ENCODE measurements around the gene PLEKHM3.

The PLEKHM3 gene

GRCh38 chr2:207944979-207945600, 80.2 kb downstream of the PLEKHM3 start:
- no peak overlapping the region for H3K27ac ChIP-seq
- TF ChIP-seq CTCF (conservative IDR thresholded peaks at IDR 0.05) = no peak

GRCh38 chr2:207944334-207944733, 81.0 kb downstream of the PLEKHM3 start:
- no peak for TF ChIP-seq CTCF (conservative IDR thresholded peaks at IDR 0.05)
- no peak overlapping the region for H3K27ac ChIP-seq

- no peak overlapping the region for H3K27ac ChIP-seq
- TF ChIP-seq CTCF (conservative IDR thresholded peaks at IDR 0.05) = no peak
These were observed 85.8 kb downstream of the PLEKHM3 start for GRCh38 chr2:207939342-207940108.

GRCh38 chr2:207938886-207939285, 86.4 kb downstream of the PLEKHM3 start:
- TF ChIP-seq CTCF (conservative IDR thresholded peaks at IDR 0.05) = no peak
- no peak overlapping the region for H3K27ac ChIP-seq

- no peak overlapping the region for H3K27ac ChIP-seq
- no peak for TF ChIP-seq CTCF (conservative IDR thresholded peaks at IDR 0.05)
These were observed 86.9 kb downstream of the PLEKHM3 start for GRCh38 chr2:207938415-207938814.

GRCh38 chr2:207937823-207938222, 87.5 kb downstream of the PLEKHM3 start:
- no peak for TF ChIP-seq CTCF (conservative IDR thresholded peaks at IDR 0.05)
- H3K27ac ChIP-seq = no peak overlapping the region

- no peak for TF ChIP-seq CTCF (conservative IDR thresholded peaks at IDR 0.05)
- H3K27ac ChIP-seq = no peak overlapping the region
These were observed 88.1 kb downstream of the PLEKHM3 start for GRCh38 chr2:207937253-207937652.

Measured in VCaP (cell line).